Measurements from ENCODE around the gene ZBTB20.

DNA sequence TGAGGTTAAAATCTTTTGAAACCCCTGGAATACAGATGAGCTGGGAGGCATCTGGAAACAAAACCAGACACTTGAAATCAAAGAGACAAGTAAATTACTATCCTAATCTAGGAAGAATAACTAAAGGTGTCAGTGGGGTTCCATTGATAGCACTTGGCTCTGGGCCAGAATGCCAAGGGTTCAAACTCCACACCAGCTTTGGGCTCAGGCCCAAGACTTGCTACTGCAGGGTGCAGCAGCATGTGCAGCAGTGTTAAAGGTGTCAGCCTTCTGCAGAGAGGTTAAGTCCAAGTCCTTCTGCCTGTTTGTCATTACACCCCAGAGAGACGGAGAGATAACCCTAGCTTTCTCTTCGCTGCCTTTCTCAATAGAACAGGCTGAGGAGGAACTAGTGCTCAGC is 579.3 kb downstream of the ZBTB20 start:
- TF ChIP-seq JUND (IDR thresholded peaks at IDR 0.05) = no peak
- TF ChIP-seq TEAD4 (IDR thresholded peaks at IDR 0.05; ENCODE audit: borderline replicate concordance, insufficient read depth) = no peak
- no peak for TF ChIP-seq MEF2A (IDR thresholded peaks at IDR 0.05; ENCODE audit: borderline replicate concordance, low read depth)
- TF ChIP-seq POLR2AphosphoS5 (IDR thresholded peaks at IDR 0.05; ENCODE audit: low read depth, low read length) = no peak
- TF ChIP-seq, protein P1, sequence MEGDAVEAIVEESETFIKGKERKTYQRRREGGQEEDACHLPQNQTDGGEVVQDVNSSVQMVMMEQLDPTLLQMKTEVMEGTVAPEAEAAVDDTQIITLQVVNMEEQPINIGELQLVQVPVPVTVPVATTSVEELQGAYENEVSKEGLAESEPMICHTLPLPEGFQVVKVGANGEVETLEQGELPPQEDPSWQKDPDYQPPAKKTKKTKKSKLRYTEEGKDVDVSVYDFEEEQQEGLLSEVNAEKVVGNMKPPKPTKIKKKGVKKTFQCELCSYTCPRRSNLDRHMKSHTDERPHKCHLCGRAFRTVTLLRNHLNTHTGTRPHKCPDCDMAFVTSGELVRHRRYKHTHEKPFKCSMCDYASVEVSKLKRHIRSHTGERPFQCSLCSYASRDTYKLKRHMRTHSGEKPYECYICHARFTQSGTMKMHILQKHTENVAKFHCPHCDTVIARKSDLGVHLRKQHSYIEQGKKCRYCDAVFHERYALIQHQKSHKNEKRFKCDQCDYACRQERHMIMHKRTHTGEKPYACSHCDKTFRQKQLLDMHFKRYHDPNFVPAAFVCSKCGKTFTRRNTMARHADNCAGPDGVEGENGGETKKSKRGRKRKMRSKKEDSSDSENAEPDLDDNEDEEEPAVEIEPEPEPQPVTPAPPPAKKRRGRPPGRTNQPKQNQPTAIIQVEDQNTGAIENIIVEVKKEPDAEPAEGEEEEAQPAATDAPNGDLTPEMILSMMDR (IDR thresholded peaks at IDR 0.05) = no peak
- TF ChIP-seq EZH2phosphoT487 (IDR thresholded peaks at IDR 0.05; ENCODE audit: borderline replicate concordance, low read depth) = no peak
- TF ChIP-seq, protein P2, sequence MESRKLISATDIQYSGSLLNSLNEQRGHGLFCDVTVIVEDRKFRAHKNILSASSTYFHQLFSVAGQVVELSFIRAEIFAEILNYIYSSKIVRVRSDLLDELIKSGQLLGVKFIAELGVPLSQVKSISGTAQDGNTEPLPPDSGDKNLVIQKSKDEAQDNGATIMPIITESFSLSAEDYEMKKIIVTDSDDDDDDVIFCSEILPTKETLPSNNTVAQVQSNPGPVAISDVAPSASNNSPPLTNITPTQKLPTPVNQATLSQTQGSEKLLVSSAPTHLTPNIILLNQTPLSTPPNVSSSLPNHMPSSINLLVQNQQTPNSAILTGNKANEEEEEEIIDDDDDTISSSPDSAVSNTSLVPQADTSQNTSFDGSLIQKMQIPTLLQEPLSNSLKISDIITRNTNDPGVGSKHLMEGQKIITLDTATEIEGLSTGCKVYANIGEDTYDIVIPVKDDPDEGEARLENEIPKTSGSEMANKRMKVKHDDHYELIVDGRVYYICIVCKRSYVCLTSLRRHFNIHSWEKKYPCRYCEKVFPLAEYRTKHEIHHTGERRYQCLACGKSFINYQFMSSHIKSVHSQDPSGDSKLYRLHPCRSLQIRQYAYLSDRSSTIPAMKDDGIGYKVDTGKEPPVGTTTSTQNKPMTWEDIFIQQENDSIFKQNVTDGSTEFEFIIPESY (IDR thresholded peaks at IDR 0.05; ENCODE audit: borderline replicate concordance, low read depth) = no peak
- TF ChIP-seq SMC3 (IDR thresholded peaks at IDR 0.05; ENCODE audit: low read depth, low read length) = no peak
- TF ChIP-seq GABPA (IDR thresholded peaks at IDR 0.05; ENCODE audit: low read depth) = no peak
- TF ChIP-seq, protein P3, sequence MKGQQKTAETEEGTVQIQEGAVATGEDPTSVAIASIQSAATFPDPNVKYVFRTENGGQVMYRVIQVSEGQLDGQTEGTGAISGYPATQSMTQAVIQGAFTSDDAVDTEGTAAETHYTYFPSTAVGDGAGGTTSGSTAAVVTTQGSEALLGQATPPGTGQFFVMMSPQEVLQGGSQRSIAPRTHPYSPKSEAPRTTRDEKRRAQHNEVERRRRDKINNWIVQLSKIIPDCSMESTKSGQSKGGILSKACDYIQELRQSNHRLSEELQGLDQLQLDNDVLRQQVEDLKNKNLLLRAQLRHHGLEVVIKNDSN (IDR thresholded peaks at IDR 0.05; ENCODE audit: borderline replicate concordance, low read depth) = no peak
- TF ChIP-seq FOXM1 (IDR thresholded peaks at IDR 0.05; ENCODE audit: low read depth) = no peak
- no peak for TF ChIP-seq EP300 (IDR thresholded peaks at IDR 0.05; ENCODE audit: borderline replicate concordance in 1 of 2, low read depth in 1 of 2, low read length in 1 of 2)

Measured in SK-N-SH (cell line).